K562 (cell line): Measurements from ENCODE around the gene EPHB4. TPM values are rescaled to one million over a fixed set of nuclear protein-coding genes. Genes with fewer than 3 reads are reported as not detected.

Experiments used
- ATAC-seq: fragments of 200-7000 bp; cut with Tn5 transposase; 3 replicates; pipeline ENCODE4 v1.9.1; 2020; ENCODE audit warnings: moderate library complexity
- BruUV-seq: library from RNA; stranded (reverse); fragments of 400-500 nt; replicated peaks from 2 replicates; lab custom pipeline; 2021; lab: Mats Ljungman, UMichigan
- CTCF ChIA-PET: fragments of 300-600 bp; formaldehyde crosslinking; extraction: SDS; loops from one replicate; lab custom pipeline; 2021; ENCODE audit warnings: low intra/inter-chr PET ratio; lab: Yijun Ruan, JAX
- POLR2A ChIA-PET: fragments of 300-600, 350-650 bp; sonication (Branson Sonifier 250); formaldehyde crosslinking; extraction: SDS; loops from one replicate; lab custom pipeline; 2021; ENCODE audit warnings: antibody characterized with exemption, inconsistent platforms; lab: Yijun Ruan, JAX
- DNase-seq, 4 experiments: peaks; one replicate each; pipeline versions ENCODE4 v3.0.0 to v3.0.0-alpha.2; 2011 to 2018; ENCODE audit warnings: low spot score in 3 of 4, mixed read lengths in 3 of 4; ENCODE audit errors: extremely low read depth in 1 of 4
- FAIRE-seq: peaks from 2 replicates; lab custom pipeline; 2011; peaks lifted over from hg19 to GRCh38; lab: Jason Lieb, UNC
- H2AFZ ChIP-seq: 2 replicates; pipeline ENCODE4 v1.6.0; 2011; ENCODE audit warnings: low read depth, low read length, control low read depth, inconsistent platforms
- H3K27ac ChIP-seq: fragments of 200-600 bp; 3 replicates; pipeline ENCODE4 v1.8.0; 2011; ENCODE audit warnings: low read depth, mild to moderate bottlenecking, control low read depth, inconsistent platforms, low read length, moderate library complexity, mixed read lengths; ENCODE audit errors: extremely low read depth
- H3K27me3 ChIP-seq, 2 experiments: fragments of 300-600 bp in 1 of 2; 2 replicates in 1 of 2; 3 replicates in 1 of 2; pipeline versions ENCODE4 v1.6.0 to v1.8.0; 2011; ENCODE audit warnings: inconsistent platforms in 2 of 2, low read length in 2 of 2, mild to moderate bottlenecking in 1 of 2, mixed read lengths in 1 of 2, moderate library complexity in 1 of 2; ENCODE audit not compliant: control insufficient read depth in 2 of 2, insufficient read depth in 2 of 2
- H3K36me3 ChIP-seq: fragments of 300-600 bp; 3 replicates; pipeline ENCODE4 v1.8.0; 2011; ENCODE audit warnings: mild to moderate bottlenecking, low read length, inconsistent platforms; ENCODE audit not compliant: control insufficient read depth, insufficient read depth
- H3K4me1 ChIP-seq, 2 experiments: fragments of 200-600 bp in 1 of 2; replicated peaks in 1 of 2; 2 replicates in 1 of 2; 3 replicates in 1 of 2; pipeline versions ENCODE4 v1.5.1 to v1.8.0; 2011; ENCODE audit warnings: inconsistent platforms in 2 of 2, low read length in 2 of 2, mild to moderate bottlenecking in 1 of 2, mixed read lengths in 1 of 2, moderate library complexity in 1 of 2; ENCODE audit not compliant: control insufficient read depth in 2 of 2, insufficient read depth in 2 of 2
- H3K4me2 ChIP-seq: 2 replicates; pipeline ENCODE4 v1.6.1; 2011; ENCODE audit warnings: low read length, control low read depth, inconsistent platforms, mixed read lengths; ENCODE audit not compliant: insufficient read depth
- H3K4me3 ChIP-seq: fragments of 200-600 bp; sonication (generic), shearing (Covaris generic); 2 replicates; pipeline ENCODE4 v1.5.1; 2016; ENCODE audit warnings: control low read depth, inconsistent platforms
- H3K79me2 ChIP-seq: fragments of 200-600 bp; 3 replicates; pipeline ENCODE4 v1.8.0; 2011; ENCODE audit warnings: low read length, inconsistent platforms; ENCODE audit not compliant: control insufficient read depth, insufficient read depth
- H3K9ac ChIP-seq, 2 experiments: 2 replicates each; pipeline versions ENCODE4 v1.6.0 to v1.6.1; 2011; ENCODE audit warnings: low read depth in 2 of 2, low read length in 2 of 2, control low read depth in 1 of 2, inconsistent platforms in 1 of 2, mild to moderate bottlenecking in 1 of 2, mixed read lengths in 1 of 2; ENCODE audit not compliant: insufficient read depth in 1 of 2
- H3K9me1 ChIP-seq: one replicate; pipeline ENCODE4 v1.6.0; 2011; ENCODE audit warnings: inconsistent platforms, mild to moderate bottlenecking, low read length, moderate library complexity; ENCODE audit not compliant: control insufficient read depth, insufficient read depth
- H3K9me3 ChIP-seq: replicated peaks from 2 replicates; pipeline ENCODE4 v1.5.1; 2011; ENCODE audit warnings: low read depth, low read length, inconsistent platforms; ENCODE audit not compliant: control insufficient read depth, insufficient read depth
- H4K20me1 ChIP-seq: replicated peaks from 2 replicates; pipeline ENCODE4 v1.6.1; 2011; ENCODE audit warnings: low read length, inconsistent platforms, mixed read lengths; ENCODE audit not compliant: control insufficient read depth, insufficient read depth
- BCOR ChIP-seq: fragments of 450-650 bp; IDR thresholded peaks from 2 replicates; pipeline ENCODE4 v1.6.1; 2016
- KDM1A ChIP-seq, 2 experiments: fragments of 450-650 bp; IDR thresholded peaks; 2 replicates each; pipeline ENCODE4 v1.6.1; 2016; ENCODE audit warnings: mild to moderate bottlenecking in 2 of 2
- ZNF12 ChIP-seq: sonication (generic); formaldehyde crosslinking; IDR thresholded peaks from 2 replicates; pipeline ENCODE4 v1.4.0; 2020; ENCODE audit warnings: mild to moderate bottlenecking, missing genetic modification reagents
- ZNF121 ChIP-seq: sonication (generic); formaldehyde crosslinking; conservative IDR thresholded peaks from 2 replicates; pipeline ENCODE4 v1.8.0; 2022; ENCODE audit warnings: missing genetic modification reagents
- ZNF589 ChIP-seq: fragments of 200-800 bp; sonication (Bioruptor generic); IDR thresholded peaks from 2 replicates; pipeline ENCODE4 v1.6.1; 2016; ENCODE audit warnings: low read depth, missing genetic modification characterization, missing compliant biosample characterization
- WGBS: fragments of 100-300 bp; shearing (Covaris generic); methylation state at CpG from one replicate; pipeline ENCODE4 v1.1.6; 2016; ENCODE audit warnings: low coverage, mixed read lengths; ENCODE audit not compliant: insufficient coverage; ENCODE audit errors: missing lambda C conversion rate; 5-methylcytosine and 5-hydroxymethylcytosine counted together
- in situ Hi-C: fragments of 300-500 bp; cut with MboI; formaldehyde crosslinking; loops from 4 replicates; pipeline ENCODE4 v1.15.0; 2018; ENCODE audit warnings: inconsistent platforms, mixed read lengths
- intact Hi-C: fragments of 100-400 bp; cut with micrococcal nuclease; formaldehyde crosslinking; loops from 2 replicates; pipeline ENCODE4 v1.14.2; 2022
- polyA plus RNA-seq, 8 experiments: library from polyadenylated mRNA; depleted of rRNA in 4 of 8; stranded (reverse) in 5 of 8; unstranded in 3 of 8; fragments of >200 nt; fragmentation: Nextera tagmentation in 2 of 8; fragmentation: Illumina TruSeq in 1 of 8; extraction: Ambion mirVana in 2 of 8; extraction: Trizol in 1 of 8; gene quantifications; 2 replicates each; pipeline versions ENCODE4 v1.2.1 to v1.2.3, GENCODE V29; 2011 to 2014; ENCODE audit warnings: inconsistent platforms in 1 of 8, missing spikeins in 1 of 8
- total RNA-seq, 7 experiments: library from RNA; depleted of rRNA in 6 of 7; stranded (reverse); fragments of >200 nt in 6 of 7; fragmentation: Illumina TruSeq in 2 of 7; extraction: Trizol in 2 of 7; gene quantifications; 2 replicates each; pipeline versions ENCODE4 v1.2.1 to v1.2.3, GENCODE V29; 2011 to 2021; ENCODE audit warnings: low replicate concordance in 1 of 7
- TF ChIP-seq, protein P1 (sequence below): fragments of 200-800 bp; sonication (Bioruptor generic); IDR thresholded peaks from 2 replicates; pipeline ENCODE4 v1.6.1; 2016; ENCODE audit warnings: missing genetic modification characterization, missing compliant biosample characterization
- TF ChIP-seq, protein P2 (sequence below): fragments of 450-650 bp; IDR thresholded peaks from one replicate; pipeline ENCODE4 v1.6.1; 2018; ENCODE audit warnings: mild to moderate bottlenecking, moderate library complexity; ENCODE audit not compliant: partially characterized antibody
- TF ChIP-seq, protein P3 (sequence below): fragments of 200-800 bp; sonication (Bioruptor generic); IDR thresholded peaks from 2 replicates; pipeline ENCODE4 v1.6.1; 2017; ENCODE audit warnings: missing genetic modification characterization, missing compliant biosample characterization

EPHB4 gene
- total and polyA plus RNA-seq, 9 of the 15 experiments (the other 6 are each of a cell fraction or from before 2014, with no cell fraction given) = 1.2 to 82.1 (median 37.9) TPM

DNA sequence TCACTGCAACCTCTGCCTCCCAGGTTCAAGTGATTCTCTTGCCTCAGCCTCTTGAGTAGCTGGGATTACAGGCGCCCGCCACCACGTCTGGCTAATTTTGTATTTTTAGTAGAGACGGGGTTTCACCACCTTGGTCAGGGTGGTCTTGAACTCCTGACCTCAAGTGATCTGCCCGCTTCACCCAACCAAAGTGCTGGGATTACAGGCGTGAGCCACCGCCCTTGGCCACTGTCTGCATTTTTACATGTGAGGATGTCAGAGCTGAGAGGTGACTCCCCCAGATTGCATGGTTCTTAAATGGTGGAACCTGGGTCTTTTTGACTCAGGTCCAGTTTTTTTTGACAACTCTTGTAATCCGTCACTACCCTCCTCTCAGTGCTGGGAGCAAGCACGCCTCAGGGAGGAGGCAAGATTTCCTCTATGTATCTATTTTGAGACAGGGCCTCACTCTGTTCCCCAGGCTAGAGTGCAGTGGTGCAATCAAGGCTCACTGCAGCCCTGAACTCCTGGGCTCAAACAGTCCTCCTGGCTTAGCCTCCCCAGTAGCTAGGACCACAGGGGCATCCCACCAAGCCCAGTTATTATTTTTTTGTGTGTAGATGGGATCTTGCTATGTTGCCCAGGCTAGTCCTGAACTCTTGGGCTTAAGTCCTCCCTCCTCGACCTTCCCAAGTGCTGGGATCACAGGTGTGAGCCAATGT is 46.4 kb upstream of the EPHB4 start:
- H2AFZ ChIP-seq = peak overlapping the region; percentile 88; the same call in 1 of the 2 replicates
- in situ Hi-C loops = no loop called here
- no peak for DNase-seq
- intact Hi-C loops = no loop called here
- H3K27me3 ChIP-seq = no peaks in the 10 kb centered on the region
- H3K4me2 ChIP-seq = peak overlapping the region; percentile 100
- peak overlapping the region; percentile 94 to 98 for H3K9ac ChIP-seq
- BruUV-seq = no TSS peak
- peaks cover 58% of the 10 kb centered on the region for H3K79me2 ChIP-seq
- no peaks in the 10 kb centered on the region for H3K9me3 ChIP-seq
- 79% methylated on average over 10 of the region's 10 CpGs for WGBS
- TF ChIP-seq ZNF12 (CRISPR knock-in tag) (0 out of 2 replicates have a peak, but pooled peaks have one; percentile 5), ZNF589 (CRISPR knock-in tag) (no peak), BCOR (peak; percentile 64; the same call in 1 of the 2 replicates), KDM1A (IDR thresholded peaks at IDR 0.05) (peak in 1 of 2 experiments; percentile 47; a peak in 1 of 4 replicates), ZNF121 (CRISPR knock-in tag) (peak; percentile 94)
- TF ChIP-seq, protein P1, sequence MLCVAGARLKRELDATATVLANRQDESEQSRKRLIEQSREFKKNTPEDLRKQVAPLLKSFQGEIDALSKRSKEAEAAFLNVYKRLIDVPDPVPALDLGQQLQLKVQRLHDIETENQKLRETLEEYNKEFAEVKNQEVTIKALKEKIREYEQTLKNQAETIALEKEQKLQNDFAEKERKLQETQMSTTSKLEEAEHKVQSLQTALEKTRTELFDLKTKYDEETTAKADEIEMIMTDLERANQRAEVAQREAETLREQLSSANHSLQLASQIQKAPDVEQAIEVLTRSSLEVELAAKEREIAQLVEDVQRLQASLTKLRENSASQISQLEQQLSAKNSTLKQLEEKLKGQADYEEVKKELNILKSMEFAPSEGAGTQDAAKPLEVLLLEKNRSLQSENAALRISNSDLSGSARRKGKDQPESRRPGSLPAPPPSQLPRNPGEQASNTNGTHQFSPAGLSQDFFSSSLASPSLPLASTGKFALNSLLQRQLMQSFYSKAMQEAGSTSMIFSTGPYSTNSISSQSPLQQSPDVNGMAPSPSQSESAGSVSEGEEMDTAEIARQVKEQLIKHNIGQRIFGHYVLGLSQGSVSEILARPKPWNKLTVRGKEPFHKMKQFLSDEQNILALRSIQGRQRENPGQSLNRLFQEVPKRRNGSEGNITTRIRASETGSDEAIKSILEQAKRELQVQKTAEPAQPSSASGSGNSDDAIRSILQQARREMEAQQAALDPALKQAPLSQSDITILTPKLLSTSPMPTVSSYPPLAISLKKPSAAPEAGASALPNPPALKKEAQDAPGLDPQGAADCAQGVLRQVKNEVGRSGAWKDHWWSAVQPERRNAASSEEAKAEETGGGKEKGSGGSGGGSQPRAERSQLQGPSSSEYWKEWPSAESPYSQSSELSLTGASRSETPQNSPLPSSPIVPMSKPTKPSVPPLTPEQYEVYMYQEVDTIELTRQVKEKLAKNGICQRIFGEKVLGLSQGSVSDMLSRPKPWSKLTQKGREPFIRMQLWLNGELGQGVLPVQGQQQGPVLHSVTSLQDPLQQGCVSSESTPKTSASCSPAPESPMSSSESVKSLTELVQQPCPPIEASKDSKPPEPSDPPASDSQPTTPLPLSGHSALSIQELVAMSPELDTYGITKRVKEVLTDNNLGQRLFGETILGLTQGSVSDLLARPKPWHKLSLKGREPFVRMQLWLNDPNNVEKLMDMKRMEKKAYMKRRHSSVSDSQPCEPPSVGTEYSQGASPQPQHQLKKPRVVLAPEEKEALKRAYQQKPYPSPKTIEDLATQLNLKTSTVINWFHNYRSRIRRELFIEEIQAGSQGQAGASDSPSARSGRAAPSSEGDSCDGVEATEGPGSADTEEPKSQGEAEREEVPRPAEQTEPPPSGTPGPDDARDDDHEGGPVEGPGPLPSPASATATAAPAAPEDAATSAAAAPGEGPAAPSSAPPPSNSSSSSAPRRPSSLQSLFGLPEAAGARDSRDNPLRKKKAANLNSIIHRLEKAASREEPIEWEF (CRISPR knock-in tag) = 0 out of 2 replicates have a peak, but pooled peaks have one; percentile 39
- TF ChIP-seq, protein P2, sequence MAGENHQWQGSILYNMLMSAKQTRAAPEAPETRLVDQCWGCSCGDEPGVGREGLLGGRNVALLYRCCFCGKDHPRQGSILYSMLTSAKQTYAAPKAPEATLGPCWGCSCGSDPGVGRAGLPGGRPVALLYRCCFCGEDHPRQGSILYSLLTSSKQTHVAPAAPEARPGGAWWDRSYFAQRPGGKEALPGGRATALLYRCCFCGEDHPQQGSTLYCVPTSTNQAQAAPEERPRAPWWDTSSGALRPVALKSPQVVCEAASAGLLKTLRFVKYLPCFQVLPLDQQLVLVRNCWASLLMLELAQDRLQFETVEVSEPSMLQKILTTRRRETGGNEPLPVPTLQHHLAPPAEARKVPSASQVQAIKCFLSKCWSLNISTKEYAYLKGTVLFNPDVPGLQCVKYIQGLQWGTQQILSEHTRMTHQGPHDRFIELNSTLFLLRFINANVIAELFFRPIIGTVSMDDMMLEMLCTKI = no peak
- TF ChIP-seq, protein P3, sequence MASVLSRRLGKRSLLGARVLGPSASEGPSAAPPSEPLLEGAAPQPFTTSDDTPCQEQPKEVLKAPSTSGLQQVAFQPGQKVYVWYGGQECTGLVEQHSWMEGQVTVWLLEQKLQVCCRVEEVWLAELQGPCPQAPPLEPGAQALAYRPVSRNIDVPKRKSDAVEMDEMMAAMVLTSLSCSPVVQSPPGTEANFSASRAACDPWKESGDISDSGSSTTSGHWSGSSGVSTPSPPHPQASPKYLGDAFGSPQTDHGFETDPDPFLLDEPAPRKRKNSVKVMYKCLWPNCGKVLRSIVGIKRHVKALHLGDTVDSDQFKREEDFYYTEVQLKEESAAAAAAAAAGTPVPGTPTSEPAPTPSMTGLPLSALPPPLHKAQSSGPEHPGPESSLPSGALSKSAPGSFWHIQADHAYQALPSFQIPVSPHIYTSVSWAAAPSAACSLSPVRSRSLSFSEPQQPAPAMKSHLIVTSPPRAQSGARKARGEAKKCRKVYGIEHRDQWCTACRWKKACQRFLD (CRISPR knock-in tag) = 0 out of 2 replicates have a peak, but pooled peaks have one; percentile 0
- no peak for ATAC-seq
- H3K36me3 ChIP-seq = peaks cover 88% of the 10 kb centered on the region
- ChIA-PET POLR2A (interaction anchor here (0.7 to 6.2 kb wide), 6 partner anchors 14 to 202 kb away, joined by 3 to 144 read pairs (median 4); partner anchors contain the start of genes SLC12A9 and UFSP1), CTCF (no interaction called here)
- no peaks in the 10 kb centered on the region for H3K9me1 ChIP-seq
- FAIRE-seq = no peak
- peaks cover 6% of the 10 kb centered on the region; the same call in 1 of the 2 replicates for H4K20me1 ChIP-seq
- H3K27ac ChIP-seq = peak overlapping the region; percentile 96
- H3K4me3 ChIP-seq = peak overlapping the region; percentile 100
- peaks cover 24 to 53% of the 10 kb centered on the region in 2 experiments; a peak in 4 of 5 replicates for H3K4me1 ChIP-seq
